C4-2B (cell line): ENCODE results near the gene ZEB2.

Source experiments
- CTCF ChIP-seq: fragments of 450-650 bp; conservative IDR thresholded peaks from 2 replicates; pipeline ENCODE4 v1.5.1; 2017; ENCODE audit warnings: mild to moderate bottlenecking
- ZFX ChIP-seq: fragments of 450-650 bp; IDR thresholded peaks from 2 replicates; pipeline ENCODE4 v1.6.1; 2017

- TF ChIP-seq CTCF (no peak), ZFX (no peak)
These were observed 19.4 kb upstream of the ZEB2 start for GRCh38 chr2:144539289-144539782.
